ENCODE results near the gene ADRA2B.

The ADRA2B gene

DNA sequence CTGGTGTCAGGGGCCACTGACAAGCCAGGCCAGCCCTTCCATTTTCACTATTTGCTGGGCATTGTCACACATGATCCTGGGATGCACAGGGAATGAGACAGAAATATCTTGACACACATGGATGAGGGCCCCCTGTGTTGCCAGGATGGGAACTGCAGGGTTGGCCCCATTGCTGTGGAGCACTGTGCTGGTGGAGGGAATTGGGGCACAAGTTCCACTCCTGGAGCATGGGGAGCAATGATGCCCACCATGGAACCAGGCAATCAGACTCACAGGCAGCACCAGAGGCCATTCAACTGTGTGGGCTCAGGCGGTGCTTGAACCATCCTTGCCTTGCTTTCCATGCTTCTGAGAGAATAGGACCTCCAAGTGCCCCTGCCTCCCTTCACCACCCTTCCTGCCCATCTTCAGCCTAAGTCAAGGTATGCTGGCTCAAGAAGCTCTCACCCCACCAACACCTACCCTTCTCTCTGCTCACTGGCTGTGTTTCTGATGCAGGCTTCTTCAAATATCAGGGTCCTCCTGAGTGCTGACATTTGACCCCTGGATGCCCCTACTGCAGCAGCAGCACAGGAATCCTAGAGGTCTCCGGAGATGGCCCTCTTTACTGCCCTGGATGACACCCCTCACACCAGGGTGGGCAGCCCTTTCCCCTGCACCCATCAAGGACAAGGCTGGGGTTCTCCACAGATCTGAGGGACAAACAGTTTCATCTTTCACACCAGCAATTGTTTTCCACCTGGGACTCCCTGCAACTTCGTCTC is 11.0 kb downstream of the ADRA2B start:
- no peak for DNase-seq (ENCODE audit: low read depth, low spot score)

DNA sequence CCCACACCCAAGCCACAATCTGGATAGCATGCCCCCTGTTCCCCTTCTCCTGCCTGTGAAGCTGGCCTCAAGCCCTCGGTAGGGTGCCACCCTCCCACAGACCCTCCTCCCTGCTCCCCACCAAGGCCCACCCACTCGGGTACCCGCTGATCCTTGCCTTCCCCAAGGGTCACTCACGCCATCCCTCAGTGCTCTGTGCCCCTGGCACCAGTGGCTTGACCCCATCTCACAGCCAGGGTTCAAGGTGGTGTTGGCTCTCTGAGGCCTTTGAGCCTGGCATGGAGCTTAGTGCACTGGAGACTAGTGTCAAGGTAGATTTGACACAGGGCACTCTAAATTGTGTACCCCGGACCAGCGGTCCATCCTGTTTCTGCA is 11.9 kb downstream of the ADRA2B start:
- no peak for DNase-seq (ENCODE audit: low read depth, low spot score)

- no peak for DNase-seq (ENCODE audit: low read depth, low spot score)
Measured at GRCh38 chr2:96103761-96104486, 12.4 kb downstream of the ADRA2B start.

DNA sequence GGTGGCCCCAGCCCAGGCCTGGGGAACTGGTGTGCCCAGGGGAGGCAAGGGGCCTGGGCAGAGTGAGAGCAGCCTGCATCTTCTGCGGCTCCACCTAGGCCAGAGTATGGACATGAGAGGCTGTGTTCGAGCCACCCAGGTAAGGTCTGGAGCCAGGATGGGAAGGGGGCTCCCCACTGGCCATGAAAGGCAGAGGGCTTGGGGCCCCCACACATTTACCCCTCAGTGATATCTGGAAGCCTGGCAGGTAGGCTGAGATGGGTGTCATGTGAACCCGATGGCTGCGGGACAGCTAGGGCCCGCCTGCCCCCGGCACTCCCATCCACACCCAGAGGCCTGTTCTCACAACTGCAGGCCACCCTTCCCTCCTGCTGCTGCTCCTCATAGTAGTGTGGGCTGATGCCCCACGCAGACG is 13.2 kb downstream of the ADRA2B start:
- DNase-seq (ENCODE audit: low read depth, low spot score) = no peak

DNA sequence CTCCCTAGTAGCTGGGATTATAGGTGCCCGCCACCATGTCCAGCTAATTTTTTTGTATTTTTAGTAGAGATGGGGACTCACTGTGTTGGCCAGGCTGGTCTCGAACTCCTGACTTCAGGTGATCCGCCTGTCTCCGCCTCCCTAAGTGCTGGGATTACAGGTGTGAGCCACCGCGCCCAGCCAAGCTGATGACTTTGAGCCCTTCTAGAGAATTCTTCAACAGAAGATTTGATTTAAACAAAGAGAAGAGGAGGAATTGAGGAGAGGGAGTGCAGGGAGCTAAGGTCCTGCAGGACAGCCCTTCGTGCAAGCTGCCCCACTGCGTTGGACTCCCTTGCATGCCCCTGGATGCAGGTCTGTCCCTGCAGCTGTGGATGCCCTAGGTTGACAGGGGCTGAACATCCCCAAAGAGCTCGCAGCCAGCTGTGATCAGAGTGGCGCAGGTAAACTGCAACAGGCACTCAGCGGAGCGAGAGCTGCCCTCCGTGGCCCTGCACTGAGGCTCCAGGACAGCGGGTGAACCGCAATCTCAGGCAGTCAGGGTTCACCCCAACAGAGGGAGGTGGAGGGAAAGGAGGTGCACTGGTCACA is 13.7 kb downstream of the ADRA2B start:
- DNase-seq (ENCODE audit: low read depth, low spot score) = no peak

DNA sequence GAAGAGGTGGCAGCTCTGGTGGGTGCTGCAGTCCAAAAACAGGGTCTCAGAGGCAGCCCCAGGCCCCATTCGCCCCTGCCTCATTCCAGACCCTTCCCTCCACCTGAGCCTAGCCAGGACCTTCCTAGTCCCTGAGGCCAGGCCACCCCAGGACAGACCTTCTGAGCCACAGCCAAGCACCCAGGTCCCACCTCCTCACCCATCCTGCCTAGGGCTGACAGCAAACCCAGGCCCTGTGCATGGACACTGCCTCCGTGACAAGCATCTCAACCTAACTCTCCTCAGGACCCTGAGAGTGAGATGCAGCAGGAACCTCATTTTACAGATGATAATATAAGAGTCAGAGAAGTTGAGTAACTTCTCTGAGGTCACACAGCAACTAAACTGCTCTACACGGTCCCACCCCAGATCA is 15.5 kb downstream of the ADRA2B start:
- no peak for DNase-seq (ENCODE audit: low read depth, low spot score)

DNA sequence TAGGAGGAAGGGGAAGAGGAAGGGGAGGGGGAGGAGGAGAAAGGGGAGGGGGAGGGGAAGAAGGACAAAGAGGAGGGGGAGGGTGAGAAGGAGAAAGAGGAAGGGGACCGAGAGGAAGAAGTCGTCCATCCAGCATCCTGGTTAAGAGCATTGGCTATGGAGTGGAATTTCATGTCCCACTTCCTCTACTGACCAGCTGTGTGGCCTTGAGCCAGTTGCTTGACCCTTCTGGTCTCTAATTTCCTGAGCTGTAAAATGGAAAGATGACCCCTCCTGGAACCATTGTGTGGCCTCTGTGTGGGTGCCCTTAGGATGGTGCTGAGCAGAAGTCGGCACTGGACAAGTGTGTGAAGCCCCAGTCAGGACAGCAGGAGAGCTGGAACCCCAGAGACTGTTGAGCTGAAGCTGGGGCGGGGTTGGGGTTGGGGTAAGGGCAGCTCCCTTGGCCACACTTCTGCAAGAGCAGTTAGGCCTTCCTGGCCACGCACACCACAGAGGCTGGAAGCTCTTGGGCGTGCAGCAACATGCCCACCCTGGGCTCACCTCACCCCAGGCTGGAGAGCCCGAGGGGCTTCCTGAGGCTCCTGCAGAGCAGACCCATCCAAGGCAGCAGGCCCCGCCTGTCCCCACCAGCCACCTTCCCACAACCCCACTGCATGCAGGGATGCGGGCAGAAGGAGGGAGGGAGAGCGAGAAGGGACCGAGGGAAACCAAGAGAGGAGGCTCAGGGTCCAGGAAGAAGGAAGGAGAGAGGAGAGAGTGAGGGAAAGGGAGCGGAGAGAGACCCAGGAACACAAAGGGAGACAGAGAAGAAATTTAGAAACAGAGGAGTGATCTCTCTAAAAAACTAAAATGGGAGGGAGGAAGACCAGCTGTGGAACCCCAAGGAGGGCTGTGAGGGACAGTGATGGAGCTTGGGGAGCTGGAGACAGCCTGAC is 16.2 kb downstream of the ADRA2B start:
- no peak for DNase-seq (ENCODE audit: low read depth, low spot score)

DNA sequence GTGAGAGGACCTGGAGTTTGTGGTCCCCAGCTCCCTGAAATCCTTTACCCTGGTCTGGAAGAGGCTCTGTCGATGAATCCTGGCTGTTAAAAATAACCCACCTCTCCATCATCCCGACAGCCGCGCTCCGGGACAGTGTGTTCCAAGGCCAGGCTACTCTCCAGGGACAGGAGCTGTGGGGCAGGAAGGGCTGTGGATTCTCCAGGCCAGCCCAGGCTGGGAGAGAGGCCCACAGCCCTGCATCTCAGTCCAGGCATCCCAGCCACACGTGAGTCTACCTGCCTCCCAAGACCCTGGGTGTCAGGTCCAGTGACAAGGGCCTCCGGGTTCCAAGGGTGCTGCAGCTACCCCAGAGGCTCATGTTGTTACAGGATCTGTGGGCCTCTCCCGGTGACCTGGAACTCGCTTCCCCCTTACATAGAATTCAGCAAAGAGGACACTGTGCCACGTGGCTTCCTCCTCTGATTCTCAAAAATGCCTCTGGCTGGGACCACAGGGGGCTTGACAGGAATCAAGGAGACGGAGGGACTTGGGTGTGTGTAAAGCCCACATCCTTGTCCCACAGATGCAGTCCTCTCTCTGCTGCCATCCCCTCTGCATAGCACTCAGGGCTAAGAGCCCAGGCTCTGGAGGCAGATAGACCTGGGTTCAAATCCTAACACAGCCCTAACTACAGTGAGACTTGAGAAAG is 17.3 kb downstream of the ADRA2B start:
- no peak for DNase-seq (ENCODE audit: low read depth, low spot score)

- no peak for DNase-seq (ENCODE audit: low read depth, low spot score)
Measured at GRCh38 chr2:96097951-96098823, 18.2 kb downstream of the ADRA2B start.

DNA sequence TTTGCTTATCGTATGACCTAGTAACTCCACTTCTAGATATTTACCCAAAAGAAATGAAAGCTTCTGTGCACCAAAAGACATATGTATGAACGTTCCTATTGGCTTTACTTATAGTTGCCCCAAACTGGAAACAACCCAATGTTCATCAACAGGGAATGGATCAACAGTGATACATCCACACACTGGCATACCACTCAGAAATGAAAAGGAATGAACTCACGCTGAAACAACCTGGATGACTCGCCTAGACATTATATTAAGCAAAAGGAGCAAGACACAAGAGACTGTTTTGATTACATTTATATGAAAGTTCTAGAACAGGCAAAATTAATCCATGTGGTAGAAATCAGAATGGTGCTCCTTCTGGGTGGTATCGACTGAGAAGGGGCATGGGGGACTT is 18.9 kb downstream of the ADRA2B start:
- no peak for DNase-seq (ENCODE audit: low read depth, low spot score)

- DNase-seq (ENCODE audit: low read depth, low spot score) = no peak
Measured at GRCh38 chr2:96095116-96095636, 21.2 kb downstream of the ADRA2B start.

- DNase-seq (ENCODE audit: low read depth, low spot score) = no peak
Measured at GRCh38 chr2:96093528-96093927, 22.8 kb downstream of the ADRA2B start.

GRCh38 chr2:96092951-96093350 is 23.4 kb downstream of the ADRA2B start:
- DNase-seq (ENCODE audit: low read depth, low spot score) = no peak

DNA sequence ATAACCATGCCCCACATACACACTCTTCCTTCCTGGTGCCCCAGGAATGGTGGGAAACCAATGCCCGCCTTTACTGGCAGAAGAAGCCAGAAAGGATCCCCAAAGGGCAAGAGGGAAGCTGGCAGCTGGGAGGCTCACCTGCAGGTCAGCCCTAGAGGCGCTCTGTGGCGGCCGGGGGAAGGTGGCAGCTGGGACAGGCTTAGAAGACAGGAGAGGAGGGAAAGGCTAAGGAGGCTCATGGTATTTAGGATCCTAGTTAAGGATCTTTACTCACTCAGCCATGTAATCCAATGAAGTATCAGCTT is 23.8 kb downstream of the ADRA2B start:
- DNase-seq (ENCODE audit: low read depth, low spot score) = no peak

DNA sequence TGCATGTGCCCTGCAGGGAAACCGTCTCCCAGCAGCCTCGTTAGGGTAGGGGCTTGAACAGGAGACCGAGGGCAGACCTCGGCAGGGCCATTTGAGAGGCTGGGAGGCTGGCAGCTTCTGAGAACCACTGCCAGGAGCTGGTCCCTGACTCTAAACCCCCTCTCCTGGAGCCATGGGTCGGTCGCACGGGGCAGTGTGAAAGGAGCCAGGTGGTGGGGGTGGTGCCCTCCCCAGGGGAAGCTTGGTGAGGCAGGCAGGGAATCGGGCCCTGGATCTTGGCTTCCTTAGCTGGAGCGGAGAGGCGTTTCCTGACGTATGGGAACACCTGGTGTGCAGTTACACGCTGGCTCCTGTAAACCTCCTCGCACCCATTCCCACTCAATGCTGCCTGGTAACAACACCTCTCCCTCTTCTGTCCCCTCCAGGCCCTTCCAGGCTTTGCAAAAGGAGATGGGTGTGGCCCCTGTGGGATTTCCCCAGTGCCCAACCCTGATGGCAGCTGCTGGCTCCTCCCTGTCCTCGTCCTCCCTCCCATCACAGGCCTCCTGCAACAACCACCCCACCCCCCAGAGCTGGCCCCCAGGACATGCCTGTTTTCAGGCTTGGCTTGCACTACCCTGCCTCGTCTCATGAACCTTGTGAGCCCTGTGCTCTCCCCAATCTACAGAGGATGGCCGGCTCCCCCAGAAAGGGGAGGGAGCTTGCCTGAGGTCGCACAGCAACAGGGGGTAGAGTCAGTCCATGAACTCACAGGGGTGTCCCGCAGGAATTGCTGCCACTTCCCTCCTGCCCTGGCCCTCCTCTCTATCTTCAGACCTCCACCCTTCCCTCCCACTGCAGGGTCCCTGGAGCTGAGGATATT is 24.4 kb downstream of the ADRA2B start:
- DNase-seq (ENCODE audit: low read depth, low spot score) = no peak

DNA sequence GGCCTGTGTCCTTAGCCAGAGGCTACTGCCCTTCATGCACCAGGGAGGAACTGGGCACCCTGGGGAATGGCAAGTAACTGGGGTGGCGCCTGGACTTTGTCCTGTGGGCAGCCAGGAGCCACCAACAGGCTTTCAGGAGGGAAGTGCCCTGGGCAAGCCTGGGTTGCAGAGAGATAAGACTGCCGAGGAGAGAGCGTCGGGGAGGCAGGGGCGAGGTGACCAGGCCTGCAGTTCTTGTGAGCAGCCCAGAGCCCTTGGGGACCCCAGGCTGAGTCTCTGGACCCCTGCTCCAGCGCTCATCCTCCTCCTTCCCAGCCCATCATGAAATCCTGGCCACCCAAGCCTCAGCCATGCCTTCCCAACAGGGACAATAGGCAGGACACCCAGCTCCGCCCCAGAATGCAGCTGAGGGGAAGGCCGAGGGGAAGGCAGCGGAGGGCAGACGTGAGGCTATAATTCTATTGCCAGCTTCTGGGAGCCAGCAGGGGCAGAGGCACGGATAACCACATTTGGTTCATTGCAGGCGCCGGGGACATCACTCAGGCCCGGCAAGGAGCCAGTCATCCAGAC is 25.1 kb downstream of the ADRA2B start:
- no peak for DNase-seq (ENCODE audit: low read depth, low spot score)

- no peak for DNase-seq (ENCODE audit: low read depth, low spot score)
Measured at GRCh38 chr2:96090196-96090926, 26.0 kb downstream of the ADRA2B start.

Data from smooth muscle cell of the brain vasculature (primary cell).